Neural progenitor cell (in vitro differentiated cells): Measurements from ENCODE around the gene INPP1. TPM values are rescaled to one million over a fixed set of nuclear protein-coding genes. Genes with fewer than 3 reads are reported as not detected.

Source experiments
- DNase-seq: peaks from one replicate; pipeline ENCODE4 v3.0.0-alpha.2; 2016; ENCODE audit warnings: low spot score
- H2AFZ ChIP-seq: fragments of 200-600 bp; sonication (generic); replicated peaks from 2 replicates; pipeline ENCODE4 v1.6.1; 2016; ENCODE audit warnings: antibody characterized with exemption
- H3F3A ChIP-seq: fragments of 200-600 bp; sonication (generic); 2 replicates; pipeline ENCODE4 v1.6.1; 2016; ENCODE audit warnings: antibody characterized with exemption, low read depth
- H3K27ac ChIP-seq: fragments of 200-600 bp; sonication (generic); 2 replicates; pipeline ENCODE4 v1.5.1; 2016; ENCODE audit warnings: mild to moderate bottlenecking
- H3K27me3 ChIP-seq: fragments of 200-600 bp; sonication (generic); 2 replicates; pipeline ENCODE4 v1.6.1; 2016; ENCODE audit warnings: mild to moderate bottlenecking, moderate library complexity
- H3K36me3 ChIP-seq: fragments of 200-600 bp; sonication (generic); 2 replicates; pipeline ENCODE4 v1.5.1; 2016
- H3K4me1 ChIP-seq: fragments of 200-600 bp; sonication (generic); 2 replicates; pipeline ENCODE4 v1.6.1; 2016; ENCODE audit warnings: mixed run types
- H3K4me2 ChIP-seq: fragments of 200-600 bp; sonication (generic); 2 replicates; pipeline ENCODE4 v1.6.1; 2016
- H3K4me3 ChIP-seq: fragments of 200-600 bp; sonication (generic); 2 replicates; pipeline ENCODE4 v1.5.1; 2016
- H3K79me2 ChIP-seq: fragments of 200-600 bp; sonication (generic); 2 replicates; pipeline ENCODE4 v1.6.1; 2016; ENCODE audit warnings: low read depth
- H3K9ac ChIP-seq: fragments of 200-600 bp; sonication (generic); 2 replicates; pipeline ENCODE4 v1.6.1; 2016
- H3K9me3 ChIP-seq: fragments of 200-600 bp; sonication (generic); 2 replicates; pipeline ENCODE4 v1.5.1; 2016; ENCODE audit warnings: low read depth
- H4K20me1 ChIP-seq: fragments of 200-600 bp; sonication (generic); 2 replicates; pipeline ENCODE4 v1.6.1; 2016; ENCODE audit warnings: low read depth
- H3K27ac Mint-ChIP-seq: 3 replicates; pipeline ENCODE4 v1.8.0; 2021; ENCODE audit warnings: mixed read lengths
- H3K27me3 Mint-ChIP-seq: 2 replicates; pipeline ENCODE4 v1.8.0; 2022; ENCODE audit warnings: low read depth, mild to moderate bottlenecking, inconsistent platforms, moderate library complexity, mixed read lengths; ENCODE audit not compliant: insufficient read depth
- H3K36me3 Mint-ChIP-seq: 3 replicates; pipeline ENCODE4 v1.8.0; 2021; ENCODE audit warnings: mixed read lengths
- H3K4me1 Mint-ChIP-seq: 3 replicates; pipeline ENCODE4 v1.8.0; 2021; ENCODE audit warnings: mixed read lengths
- H3K4me3 Mint-ChIP-seq: 3 replicates; pipeline ENCODE4 v1.8.0; 2021; ENCODE audit warnings: mild to moderate bottlenecking, moderate library complexity, mixed read lengths
- H3K9me3 Mint-ChIP-seq: 3 replicates; pipeline ENCODE4 v1.8.0; 2020; ENCODE audit warnings: mixed read lengths
- CTCF ChIP-seq: fragments of 200-600 bp; sonication (generic); IDR thresholded peaks from 2 replicates; pipeline ENCODE4 v1.5.1; 2017; ENCODE audit warnings: antibody characterized with exemption, mild to moderate bottlenecking
- EZH2 ChIP-seq: fragments of 200-600 bp; sonication (generic); IDR thresholded peaks from 2 replicates; pipeline ENCODE4 v1.6.1; 2017; ENCODE audit warnings: antibody characterized with exemption, mild to moderate bottlenecking, moderate library complexity
- EZH2phosphoT487 ChIP-seq: fragments of 200-600 bp; sonication (generic); IDR thresholded peaks from 2 replicates; pipeline ENCODE4 v1.6.1; 2017; ENCODE audit warnings: antibody characterized with exemption
- total RNA-seq: library from RNA; depleted of rRNA; stranded (reverse); fragments of >200 nt; gene quantifications from 2 replicates; pipeline ENCODE4 v1.2.3, GENCODE V29; 2015; ENCODE audit warnings: low replicate concordance

The INPP1 gene
- total RNA-seq, 1 donor from 2014 or later: 1.6 TPM

GRCh38 chr2:190318514-190318913 is 24.9 kb upstream of the INPP1 start:
- no peak overlapping the region for H2AFZ ChIP-seq
- TF ChIP-seq EZH2: no peak
- no peak for TF ChIP-seq CTCF
- no peak for TF ChIP-seq EZH2phosphoT487
- no peak overlapping the region for H3K27ac Mint-ChIP-seq

GRCh38 chr2:190318931-190319554 is 24.3 kb upstream of the INPP1 start:
- H3K79me2 ChIP-seq: peaks cover 50% of the 10 kb centered on the region
- peaks cover 21% of the 10 kb centered on the region for H3K4me1 Mint-ChIP-seq
- peak; percentile 38 for DNase-seq
- H2AFZ ChIP-seq: peak overlapping the region; percentile 95
- H3K4me3 Mint-ChIP-seq: peak overlapping the region; percentile 92
- peak overlapping the region; percentile 87 for H3K4me3 ChIP-seq
- peak overlapping the region; percentile 89 for H3K4me2 ChIP-seq
- H3K36me3 Mint-ChIP-seq: no peaks in the 10 kb centered on the region
- H3K9ac ChIP-seq: peak overlapping the region; percentile 69
- H3K27ac Mint-ChIP-seq: peak overlapping the region; percentile 39
- peaks cover 2% of the 10 kb centered on the region for H3K27me3 Mint-ChIP-seq
- no peaks in the 10 kb centered on the region for H3K36me3 ChIP-seq
- TF ChIP-seq EZH2: no peak
- no peak for TF ChIP-seq EZH2phosphoT487
- no peak for TF ChIP-seq CTCF
- H3K9me3 Mint-ChIP-seq: no peaks in the 10 kb centered on the region
- no peaks in the 10 kb centered on the region for H3K27me3 ChIP-seq
- H3K27ac ChIP-seq: no peak overlapping the region
- peaks cover 6% of the 10 kb centered on the region for H3F3A ChIP-seq
- peaks cover 14% of the 10 kb centered on the region for H4K20me1 ChIP-seq
- no peaks in the 10 kb centered on the region for H3K9me3 ChIP-seq
- H3K4me1 ChIP-seq: peaks cover 7% of the 10 kb centered on the region

More at GRCh38 chr2:190318514-190318913, 24.9 kb upstream of the INPP1 start:
- H3K27ac ChIP-seq: no peak overlapping the region
- H3K9ac ChIP-seq: peak overlapping the region; percentile 69
- no peak for DNase-seq
- peak overlapping the region; percentile 89 for H3K4me2 ChIP-seq
- Mint-ChIP-seq H3K9me3 (no peaks in the 10 kb centered on the region), H3K4me1 (peaks cover 21% of the 10 kb centered on the region), H3K4me3 (peak overlapping the region; percentile 92), H3K36me3 (no peaks in the 10 kb centered on the region), H3K27me3 (peaks cover 2% of the 10 kb centered on the region)
- peaks cover 7% of the 10 kb centered on the region for H3K4me1 ChIP-seq
- H3K27me3 ChIP-seq: no peaks in the 10 kb centered on the region
- H3K79me2 ChIP-seq: peaks cover 55% of the 10 kb centered on the region
- H3K9me3 ChIP-seq: no peaks in the 10 kb centered on the region
- peaks cover 14% of the 10 kb centered on the region for H4K20me1 ChIP-seq
- peak overlapping the region; percentile 87 for H3K4me3 ChIP-seq
- no peaks in the 10 kb centered on the region for H3K36me3 ChIP-seq
- peaks cover 6% of the 10 kb centered on the region for H3F3A ChIP-seq

- peak within 1 kb of the TSS; percentile 89 for H3K4me2 ChIP-seq
- Mint-ChIP-seq H3K27me3 (peaks cover 2% of the 10 kb centered on the region), H3K27ac (peak within 1 kb of the TSS; percentile 62), H3K36me3 (no peaks in the 10 kb centered on the region), H3K9me3 (no peaks in the 10 kb centered on the region), H3K4me3 (peak within 1 kb of the TSS; percentile 92), H3K4me1 (peaks cover 21% of the 10 kb centered on the region)
- peaks cover 6% of the 10 kb centered on the region for H3F3A ChIP-seq
- H3K4me3 ChIP-seq: peak within 1 kb of the TSS; percentile 87
- H3K9me3 ChIP-seq: no peaks in the 10 kb centered on the region
- H4K20me1 ChIP-seq: peaks cover 9% of the 10 kb centered on the region
- peak; percentile 98 for DNase-seq
- H3K27me3 ChIP-seq: no peaks in the 10 kb centered on the region
- peak within 1 kb of the TSS; percentile 69 for H3K9ac ChIP-seq
- H3K79me2 ChIP-seq: peaks cover 44% of the 10 kb centered on the region
- H3K36me3 ChIP-seq: no peaks in the 10 kb centered on the region
- peak within 1 kb of the TSS; percentile 98 for H2AFZ ChIP-seq
- peak; percentile 84 for TF ChIP-seq CTCF
- TF ChIP-seq EZH2phosphoT487: no peak
- TF ChIP-seq EZH2: no peak
- peaks cover 7% of the 10 kb centered on the region for H3K4me1 ChIP-seq
- peak within 1 kb of the TSS; percentile 18 for H3K27ac ChIP-seq
Observed at GRCh38 chr2:190319555-190320498, 23.6 kb upstream of the INPP1 start, which contains the start of gene HIBCH. HIBCH (minus strand) TSS chr2:190319826; CDS start chr2:190319750, 76 bp downstream.
